Dedifferentiated amniotic fluid mesenchymal stem cell (primary cell): ENCODE measurements around the gene G3BP2.
"Not testable (repeated sequence)": the region's sequence is repeated elsewhere in the genome, so short reads cannot be mapped to it uniquely, and the experiment has no call there.

Experiments
- DNase-seq: peaks from one replicate; pipeline ENCODE4 v3.0.0-alpha.2; 2016; ENCODE audit errors: extremely low spot score

The G3BP2 gene

DNA sequence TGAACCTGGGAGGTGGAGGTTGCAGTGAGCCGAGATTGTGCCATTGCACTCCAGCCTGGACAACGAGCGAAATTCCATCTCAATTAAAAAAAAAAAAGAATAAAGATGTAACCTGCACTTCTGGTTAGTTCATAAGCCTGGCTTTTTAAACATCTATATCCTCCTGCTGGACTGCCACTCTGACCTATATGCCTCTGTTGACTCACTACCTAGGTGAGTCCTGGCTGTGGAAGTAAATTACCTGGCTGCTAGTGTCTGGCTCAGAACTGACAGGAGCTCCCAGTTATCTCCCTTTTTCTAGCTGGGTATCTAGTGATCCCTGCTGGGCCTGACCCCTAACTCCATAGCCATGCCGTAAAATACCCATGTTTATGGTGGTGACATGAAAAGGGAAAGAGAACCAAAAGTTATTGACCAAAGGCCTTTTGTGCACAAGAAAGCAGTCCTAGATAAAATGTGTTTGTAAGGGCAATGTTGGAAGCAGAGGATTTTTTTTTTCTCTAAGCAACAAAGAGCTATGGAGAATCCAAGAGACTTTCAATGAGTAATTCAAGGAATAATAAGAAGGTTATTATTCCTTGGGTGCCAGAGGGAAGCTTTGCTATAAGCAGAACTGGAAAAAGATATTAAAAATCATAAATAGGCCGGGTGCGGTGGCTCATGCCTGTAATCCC, 10.4 kb upstream of the G3BP2 start:
- no peak for DNase-seq

DNA sequence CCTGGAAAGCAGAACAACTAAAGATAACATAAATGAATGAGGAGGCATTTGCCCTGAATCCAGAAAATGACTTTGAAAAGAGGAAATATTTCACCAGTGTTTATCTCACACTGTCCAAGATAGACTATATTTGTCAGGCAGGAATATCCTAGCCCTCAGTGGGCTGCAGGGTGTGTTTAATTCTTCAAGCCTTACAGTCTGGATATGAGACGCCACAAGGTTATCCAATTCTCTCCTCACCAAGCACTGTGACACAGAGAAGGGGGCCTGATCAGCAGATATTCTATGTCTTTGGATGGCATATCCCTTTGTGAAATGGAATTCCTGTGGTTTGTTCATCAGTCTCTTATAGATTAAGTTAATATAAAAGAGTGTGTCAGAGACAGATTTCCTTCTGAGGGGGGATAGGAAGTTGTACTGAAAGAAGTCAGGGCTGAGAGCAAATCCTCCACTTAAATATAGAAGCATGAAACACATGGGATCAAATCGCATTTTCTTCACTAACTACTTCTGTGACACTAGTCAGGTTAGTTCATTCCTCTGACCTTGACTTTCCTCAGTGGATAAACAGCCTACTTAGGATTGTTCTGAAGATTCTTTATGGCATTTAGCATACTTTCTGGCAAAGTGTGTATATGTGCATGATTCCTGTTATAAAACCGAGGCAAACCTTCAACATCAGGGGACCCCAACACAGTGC, 6.8 kb upstream of the G3BP2 start:
- no peak for DNase-seq

DNA sequence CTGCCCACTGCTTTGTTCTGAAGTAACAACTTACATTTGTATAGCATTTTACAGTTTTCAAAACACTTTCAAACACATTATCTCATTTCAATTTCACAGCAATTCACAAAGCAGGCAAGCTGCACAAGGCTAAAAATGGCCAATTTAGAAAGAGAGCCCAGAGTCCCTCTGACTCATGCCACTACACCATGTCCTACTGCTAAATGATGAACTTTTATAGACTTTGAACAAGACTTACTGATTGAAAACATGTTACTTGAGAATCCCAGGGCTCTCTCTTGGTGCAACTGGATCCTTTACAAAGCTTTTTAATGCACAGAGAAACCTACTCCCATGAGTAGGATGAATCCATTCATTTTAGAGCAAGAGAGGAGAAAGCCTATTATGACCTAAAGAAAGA, 5.8 kb upstream of the G3BP2 start:
- DNase-seq: no peak

- no peak for DNase-seq
Measured at GRCh38 chr4:75678473-75678872, 5.3 kb upstream of the G3BP2 start.

DNA sequence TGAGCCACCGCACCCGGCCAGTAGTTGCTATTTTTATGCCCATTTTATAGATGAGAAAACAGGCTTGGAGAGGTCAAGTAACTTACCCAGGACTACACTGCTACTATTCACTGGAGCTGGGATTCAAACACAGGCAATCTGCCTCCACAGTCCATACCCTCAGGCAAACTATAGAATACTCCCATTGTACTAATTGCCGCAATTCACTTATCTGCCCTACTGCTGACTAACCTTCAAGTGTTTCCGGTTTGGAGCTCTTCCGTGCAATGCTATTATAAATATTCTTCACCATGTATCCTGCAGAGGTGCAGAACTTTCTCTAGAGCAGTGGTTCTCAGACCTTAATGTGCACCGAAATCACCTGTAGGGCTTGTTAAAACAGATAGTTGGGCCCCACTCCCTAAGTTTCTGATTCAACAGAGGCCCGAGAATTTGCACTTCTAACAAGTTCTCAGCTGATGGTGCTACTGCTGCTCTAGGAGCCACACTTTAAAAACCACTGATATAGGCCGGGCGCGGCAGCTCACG, 1.9 kb upstream of the G3BP2 start:
- no peak for DNase-seq

GRCh38 chr4:75673959-75674328, 733 bp upstream of the G3BP2 start:
- no peak for DNase-seq

GRCh38 chr4:75672461-75673026, 667 bp downstream of the G3BP2 start:
- DNase-seq: no peak

DNA sequence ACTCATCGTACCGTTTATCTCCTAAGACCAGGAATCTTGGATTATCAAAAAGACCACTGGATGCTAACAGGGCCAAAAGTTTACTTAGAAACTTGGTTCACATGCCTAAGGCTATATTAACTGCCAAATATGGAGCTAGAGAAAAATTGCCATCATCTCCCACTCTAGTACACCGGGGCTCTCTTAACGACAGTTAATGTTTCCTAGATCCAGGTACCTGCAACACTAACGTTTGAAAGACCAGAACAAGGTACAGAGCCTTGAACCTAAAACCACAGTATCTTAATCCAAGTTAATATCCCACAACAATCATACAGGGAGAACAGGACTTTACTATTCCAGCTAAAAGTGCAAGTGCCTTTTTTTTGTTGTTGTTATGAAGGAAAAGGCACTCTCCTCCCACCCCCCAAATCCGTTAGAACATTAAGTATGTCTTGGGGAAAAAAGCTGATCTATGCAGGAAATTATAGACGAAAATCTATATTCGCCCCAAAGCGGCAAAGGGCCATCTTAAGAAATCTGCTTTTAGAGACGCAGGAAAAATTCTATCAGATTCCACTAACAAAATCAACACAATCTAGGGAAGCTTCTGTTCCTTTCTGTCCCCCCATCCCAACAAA, 1.3 kb downstream of the G3BP2 start:
- DNase-seq: no peak

GRCh38 chr4:75668596-75668995, 4.6 kb downstream of the G3BP2 start:
- no peak for DNase-seq

DNA sequence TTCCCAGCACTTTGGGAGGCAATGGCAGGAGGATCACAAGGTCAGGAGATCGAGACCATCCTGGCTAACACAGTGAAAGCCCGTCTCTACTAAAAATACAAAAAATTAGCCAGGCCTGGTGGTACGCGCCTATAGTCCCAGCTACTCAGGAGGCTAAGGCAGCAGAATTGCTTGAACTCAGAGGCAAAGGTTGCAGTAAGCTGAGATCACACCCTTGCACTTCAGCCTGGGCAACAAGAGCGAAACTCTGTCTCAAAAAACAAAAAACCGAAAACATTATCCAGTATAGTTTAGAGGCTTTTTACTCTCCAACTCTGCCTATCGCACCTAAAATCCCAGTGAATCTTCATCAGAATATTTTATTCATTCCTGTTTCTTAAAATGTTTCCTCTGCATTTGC, 5.6 kb downstream of the G3BP2 start:
- DNase-seq: not testable (repeated sequence)

DNA sequence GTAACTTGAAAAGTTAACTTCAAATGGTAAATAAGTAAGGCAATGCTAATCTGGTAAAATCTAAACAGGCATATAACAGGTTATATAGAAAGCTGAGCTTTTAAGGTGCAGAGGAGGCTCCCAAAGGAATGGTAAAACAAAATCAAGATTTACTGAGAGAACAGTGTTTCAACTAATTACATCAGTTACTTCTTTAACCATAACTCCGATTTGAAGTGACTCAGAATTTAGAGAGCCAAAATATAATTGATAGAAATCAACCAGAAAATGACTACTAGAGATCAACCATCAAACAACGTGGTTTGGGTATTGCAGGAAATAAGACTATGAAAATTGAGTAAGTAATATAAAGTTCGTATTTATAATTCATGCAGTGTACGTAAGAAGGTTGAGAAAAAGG, 6.9 kb downstream of the G3BP2 start:
- DNase-seq: no peak

DNA sequence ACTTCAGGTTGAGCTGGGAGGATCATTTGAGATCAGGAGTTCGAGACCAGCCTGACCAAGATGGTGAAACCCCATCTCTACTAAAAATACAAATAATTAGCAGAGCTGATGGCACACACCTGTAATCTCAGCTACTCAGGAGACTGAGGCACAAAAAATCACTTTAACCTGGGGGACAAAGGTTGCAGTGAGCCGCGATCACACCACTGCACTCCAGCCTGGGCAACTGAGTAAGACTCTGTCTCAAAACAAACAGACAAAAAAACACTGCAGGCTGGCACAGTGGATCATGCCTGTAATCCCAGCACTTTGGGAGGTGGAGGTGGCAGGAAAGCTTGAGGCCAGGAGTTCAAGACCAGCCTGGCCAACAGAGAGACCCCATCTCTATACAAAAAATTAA, 8.6 kb downstream of the G3BP2 start:
- DNase-seq: not testable (repeated sequence)

GRCh38 chr4:75662626-75663025, 10.6 kb downstream of the G3BP2 start:
- no peak for DNase-seq

- DNase-seq: no peak
Measured at GRCh38 chr4:75660491-75660890, 12.7 kb downstream of the G3BP2 start.

- DNase-seq: no peak
Measured at GRCh38 chr4:75659512-75660031, 13.6 kb downstream of the G3BP2 start.

- DNase-seq: no peak
Measured at GRCh38 chr4:75658876-75659275, 14.3 kb downstream of the G3BP2 start.

GRCh38 chr4:75655562-75655961, 17.6 kb downstream of the G3BP2 start:
- DNase-seq: no peak

GRCh38 chr4:75654905-75655304, 18.3 kb downstream of the G3BP2 start:
- no peak for DNase-seq

DNA sequence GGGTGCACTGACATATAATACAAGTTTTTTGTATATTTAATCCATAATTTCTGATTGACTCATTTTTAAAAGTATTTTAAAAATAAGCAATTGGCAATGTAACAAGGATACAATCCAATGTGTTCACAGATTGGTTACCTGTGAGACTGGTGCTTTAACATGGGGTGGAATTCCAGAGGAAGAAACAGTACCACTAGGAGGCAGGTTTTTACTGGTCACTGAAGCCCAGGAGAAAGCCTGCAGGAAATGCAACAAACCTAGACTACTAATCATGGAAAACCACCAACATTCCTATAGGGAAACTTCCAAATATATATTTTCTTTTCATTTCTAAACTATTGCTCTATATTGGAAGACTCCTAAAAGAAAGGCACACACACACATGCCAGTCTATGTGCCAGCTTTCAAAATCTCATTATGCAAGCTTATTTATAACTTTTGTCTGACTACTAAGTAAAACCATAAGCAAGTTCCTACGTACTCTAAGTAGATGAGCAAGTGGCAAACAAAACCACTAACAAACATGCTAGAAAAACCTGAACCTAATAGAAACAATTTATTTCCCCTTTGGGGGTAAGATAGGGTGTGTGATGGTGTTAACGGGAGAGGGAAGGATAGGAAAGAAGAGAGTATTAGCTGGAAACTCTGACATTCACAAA, 19.2 kb downstream of the G3BP2 start:
- DNase-seq: no peak

GRCh38 chr4:75644095-75644494, 29.1 kb downstream of the G3BP2 start:
- no peak for DNase-seq

- DNase-seq: peak; percentile 54
Measured at GRCh38 chr4:75643651-75644050, 29.6 kb downstream of the G3BP2 start.

- no peak for DNase-seq
Measured at GRCh38 chr4:75639124-75639695, 34.0 kb downstream of the G3BP2 start.
